Tibial nerve (tissue), 4 donors: ENCODE measurements around the gene ADGRG3. TPM values are rescaled to one million over a fixed set of nuclear protein-coding genes. Genes with fewer than 3 reads are reported as not detected.

Source experiments
- DNase-seq, 2 donors: peaks; one replicate each; pipeline ENCODE4 v3.0.0-alpha.2; 2019; ENCODE audit warnings: low spot score in 2 of 2
- H3K27ac ChIP-seq, 4 donors: fragments of 200-600 bp; sonication (generic) in 3 of 4; one replicate each; pipeline ENCODE4 v1.5.1; 2017 to 2019; ENCODE audit warnings: mild to moderate bottlenecking in 1 of 4
- H3K27me3 ChIP-seq, 2 donors: fragments of 200-600 bp; sonication (generic) in 1 of 2; one replicate each; pipeline versions ENCODE4 v1.5.1 to v1.6.0; 2017 to 2019
- H3K36me3 ChIP-seq, 3 donors: fragments of 200-600 bp; sonication (generic); one replicate each; pipeline ENCODE4 v1.5.1; 2018 to 2019
- H3K4me1 ChIP-seq, 4 donors: fragments of 200-600 bp; sonication (generic) in 3 of 4; one replicate each; pipeline ENCODE4 v1.5.1; 2017 to 2019
- H3K4me3 ChIP-seq, 4 donors: fragments of 200-600 bp; sonication (generic) in 3 of 4; one replicate each; pipeline ENCODE4 v1.5.1; 2017 to 2019; ENCODE audit warnings: mild to moderate bottlenecking in 1 of 4, moderate library complexity in 1 of 4
- H3K9me3 ChIP-seq, 4 donors: fragments of 200-600 bp; sonication (generic) in 3 of 4; one replicate each; pipeline ENCODE4 v1.5.1; 2017 to 2019
- CTCF ChIP-seq, 5 experiments: fragments of 200-600 bp in 3 of 5; fragments of 450-650 bp in 2 of 5; sonication (generic) in 3 of 5; IDR thresholded peaks; one replicate each; pipeline ENCODE4 v1.5.1; 2016 to 2019; ENCODE audit warnings: antibody characterized with exemption in 5 of 5, mild to moderate bottlenecking in 3 of 5, moderate library complexity in 2 of 5
- EP300 ChIP-seq, 2 donors: sonication (generic); formaldehyde crosslinking; IDR thresholded peaks; one replicate each; pipeline ENCODE4 v1.6.1; 2017; ENCODE audit warnings: antibody characterized with exemption in 2 of 2, mild to moderate bottlenecking in 1 of 2
- POLR2A ChIP-seq, 2 donors: fragments of 450-650 bp; IDR thresholded peaks; one replicate each; pipeline ENCODE4 v1.6.1; 2017; ENCODE audit warnings: antibody characterized with exemption in 2 of 2, mild to moderate bottlenecking in 2 of 2, moderate library complexity in 2 of 2
- WGBS, 2 donors: methylation state at CpG; one replicate each; pipeline ENCODE4 v1.1.5; 2018; 5-methylcytosine and 5-hydroxymethylcytosine counted together
- total RNA-seq, 4 donors: library from RNA; depleted of rRNA; stranded (reverse); fragments of >200 nt; gene quantifications; one replicate each; pipeline ENCODE4 v1.1.0, GENCODE V29; 2016

Gene ADGRG3
- total RNA-seq, 4 donors from 2014 or later: 0.21 to 1.8 (median 0.90) TPM; not detected in 1

DNA sequence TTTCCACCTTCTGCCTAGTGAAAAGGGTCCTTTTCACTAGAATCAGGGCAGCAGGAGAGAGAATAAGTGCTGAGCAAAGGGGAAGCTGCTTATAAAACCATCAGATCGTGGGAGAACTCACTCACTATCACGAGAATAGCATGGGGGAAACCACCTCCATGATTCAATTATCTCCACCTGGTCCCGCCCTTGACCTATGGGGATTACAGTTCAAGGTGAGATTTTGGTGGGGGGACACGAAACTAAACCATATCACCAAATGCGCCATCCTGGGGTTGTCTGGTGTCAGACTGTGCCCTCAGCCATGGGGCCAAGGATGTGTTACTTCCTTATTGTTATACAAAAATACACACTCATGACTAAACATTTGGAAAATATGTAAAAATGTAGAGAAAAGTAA lies 57.0 kb downstream of the ADGRG3 start:
- WGBS, 2 donors: 67 to 70% methylated on average over 5 of the region's 5 CpGs
- TF ChIP-seq POLR2A (IDR thresholded peaks at IDR 0.05): no peak
- TF ChIP-seq EP300 (IDR thresholded peaks at IDR 0.05): no peak
- no peak for DNase-seq
- no peaks in the 10 kb centered on the region for H3K27me3 ChIP-seq
- H3K9me3 ChIP-seq: no peaks in the 10 kb centered on the region
- H3K36me3 ChIP-seq: no peaks in the 10 kb centered on the region
- H3K27ac ChIP-seq: no peak overlapping the region
- H3K4me1 ChIP-seq: no peaks in the 10 kb centered on the region
- no peak overlapping the region for H3K4me3 ChIP-seq

DNA sequence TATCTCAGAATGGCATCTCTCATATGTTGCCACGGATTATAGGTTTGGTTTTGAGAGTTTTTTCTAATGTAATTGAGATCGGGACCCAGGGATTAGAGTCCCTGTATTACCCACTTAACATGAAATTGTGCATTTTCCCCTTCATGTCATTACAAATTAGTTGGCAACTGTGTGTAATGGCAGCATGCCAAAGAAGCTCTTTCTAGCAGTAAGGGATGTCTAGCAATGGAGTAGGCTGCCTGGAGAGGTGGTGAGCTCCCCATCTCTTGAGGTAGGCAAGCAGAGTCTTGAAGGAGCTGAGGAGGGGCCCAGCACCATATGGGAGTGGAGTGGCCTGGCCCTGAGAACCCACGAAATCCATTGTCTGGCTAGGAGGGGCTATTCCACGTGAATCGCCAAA lies 57.4 kb downstream of the ADGRG3 start:
- H3K9me3 ChIP-seq: no peaks in the 10 kb centered on the region
- H3K4me3 ChIP-seq: no peak overlapping the region
- no peaks in the 10 kb centered on the region for H3K4me1 ChIP-seq
- H3K27me3 ChIP-seq: no peaks in the 10 kb centered on the region
- WGBS, 2 donors: 73% methylated on average over 5 of the region's 5 CpGs
- DNase-seq: no peak
- H3K27ac ChIP-seq: no peak overlapping the region
- no peaks in the 10 kb centered on the region for H3K36me3 ChIP-seq
- TF ChIP-seq CTCF (IDR thresholded peaks at IDR 0.05): no peak
- TF ChIP-seq EP300 (IDR thresholded peaks at IDR 0.05): no peak
- TF ChIP-seq POLR2A (IDR thresholded peaks at IDR 0.05): no peak

DNA sequence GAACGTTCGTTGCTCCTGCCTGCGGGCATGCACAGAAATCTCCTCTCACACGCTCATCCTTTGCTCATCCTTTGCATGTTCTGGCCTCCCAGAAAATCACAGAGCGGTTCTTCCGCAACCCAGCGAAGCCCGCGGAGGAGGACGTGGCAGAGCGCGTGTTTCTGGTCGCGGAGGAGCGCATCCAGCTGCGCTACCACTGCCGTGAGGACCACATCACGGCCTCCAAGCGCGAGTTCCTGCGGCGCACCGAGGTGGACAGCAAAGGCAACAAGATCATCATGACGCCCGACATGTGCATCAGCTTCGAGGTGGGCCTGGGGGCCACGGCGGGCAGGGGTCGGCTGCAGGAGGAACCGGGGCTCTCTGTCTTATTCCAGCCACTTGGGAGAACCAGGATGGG lies 57.9 kb downstream of the ADGRG3 start:
- no peak for TF ChIP-seq CTCF (IDR thresholded peaks at IDR 0.05)
- TF ChIP-seq EP300 (IDR thresholded peaks at IDR 0.05): no peak
- no peak for TF ChIP-seq POLR2A (IDR thresholded peaks at IDR 0.05)
- no peaks in the 10 kb centered on the region for H3K27me3 ChIP-seq
- 89 to 92% methylated on average over 30 of the region's 30 CpGs for WGBS, 2 donors
- no peak overlapping the region for H3K4me3 ChIP-seq
- H3K36me3 ChIP-seq: no peaks in the 10 kb centered on the region
- no peaks in the 10 kb centered on the region for H3K9me3 ChIP-seq
- no peaks in the 10 kb centered on the region for H3K4me1 ChIP-seq
- no peak for DNase-seq
- H3K27ac ChIP-seq: no peak overlapping the region

DNA sequence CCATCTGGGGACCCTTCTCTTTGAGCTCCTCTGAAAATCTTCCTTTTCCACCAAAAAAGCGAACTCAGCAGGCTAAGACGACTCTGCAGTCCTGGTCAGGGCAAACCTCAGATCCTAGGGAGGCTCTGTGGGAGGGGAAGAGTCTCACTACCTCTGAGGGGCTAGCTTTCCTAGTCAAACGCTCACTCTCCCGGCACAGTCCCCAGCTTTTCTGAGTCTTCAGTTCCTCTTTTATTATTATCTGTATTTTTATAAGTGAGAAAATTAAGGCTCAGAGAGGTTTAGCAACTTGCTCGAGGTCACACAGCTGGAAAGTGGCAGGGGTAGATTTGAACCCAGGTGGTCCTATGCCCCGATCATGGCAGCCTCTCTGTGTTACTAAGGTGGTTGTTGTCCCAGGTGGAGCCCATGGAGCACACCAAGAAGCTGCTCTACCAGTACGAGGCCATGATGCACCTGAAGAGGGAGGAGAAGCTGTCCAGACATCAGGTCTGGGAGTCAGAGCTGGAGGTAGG lies 58.4 kb downstream of the ADGRG3 start:
- Histone ChIP-seq H3K27ac (no peak overlapping the region), H3K36me3 (no peaks in the 10 kb centered on the region), H3K4me1 (no peaks in the 10 kb centered on the region), H3K4me3 (no peak overlapping the region), H3K9me3 (no peaks in the 10 kb centered on the region), H3K27me3 (no peaks in the 10 kb centered on the region)
- TF ChIP-seq EP300 (IDR thresholded peaks at IDR 0.05) (no peak), CTCF (IDR thresholded peaks at IDR 0.05) (no peak), POLR2A (IDR thresholded peaks at IDR 0.05) (no peak)
- no peak for DNase-seq
- WGBS, 2 donors: 73 to 78% methylated on average over 7 of the region's 7 CpGs

GRCh38 chr16:57727610-57728009 lies 59.5 kb downstream of the ADGRG3 start:
- H3K27me3 ChIP-seq: no peaks in the 10 kb centered on the region
- TF ChIP-seq CTCF (IDR thresholded peaks at IDR 0.05) (no peak), POLR2A (IDR thresholded peaks at IDR 0.05) (no peak), EP300 (IDR thresholded peaks at IDR 0.05) (no peak)
- H3K4me3 ChIP-seq: no peak overlapping the region
- DNase-seq: no peak
- H3K4me1 ChIP-seq: no peaks in the 10 kb centered on the region
- H3K27ac ChIP-seq: no peak overlapping the region
- 55% methylated on average over 3 to 4 of the region's 4 CpGs for WGBS, 2 donors
- no peaks in the 10 kb centered on the region for H3K36me3 ChIP-seq
- H3K9me3 ChIP-seq: no peaks in the 10 kb centered on the region
